Measurements from ENCODE around the gene CIDEA. TPM values are rescaled to one million over a fixed set of nuclear protein-coding genes. Genes with fewer than 3 reads are reported as not detected.
"Not testable (repeated sequence)": the region's sequence is repeated elsewhere in the genome, so short reads cannot be mapped to it uniquely, and the experiment has no call there.

The CIDEA gene
- total and polyA plus RNA-seq, 8 donors, result 0.15 to 0.44 TPM; not detected in 6

DNA sequence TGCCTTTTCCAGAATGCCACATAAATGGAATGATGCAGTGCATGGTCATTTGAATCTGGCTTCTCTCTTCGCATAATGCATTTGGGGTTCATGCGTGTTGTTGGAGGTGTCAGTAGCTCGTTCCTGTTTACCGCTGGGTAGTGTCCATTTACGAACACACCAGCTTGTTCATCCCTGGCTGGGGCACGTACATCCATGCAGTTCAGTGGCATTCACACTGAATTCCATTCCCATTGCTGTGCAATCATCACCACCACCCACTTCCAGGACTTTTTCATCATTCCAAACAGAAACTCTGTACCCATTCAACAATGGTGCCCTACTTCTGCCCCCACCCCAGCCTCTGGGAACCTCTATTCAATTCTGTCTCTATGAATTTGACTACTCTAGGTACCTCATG lies 14.7 kb upstream of the CIDEA start:
- intact Hi-C loops (cut with DNase I; ENCODE audit: low total_unique reads), result no loop called here
- Histone ChIP-seq H3K4me1 (peaks cover 0 to 7% (median 7%) of the 10 kb centered on the region in 4 donors), H3K27ac (no peak overlapping the region), H3K9me3 (no peaks in the 10 kb centered on the region), H3K27me3 (peaks cover 0 to 17% (median 17%) of the 10 kb centered on the region in 3 donors), H3K4me3 (no peak overlapping the region), H3K36me3 (no peaks in the 10 kb centered on the region)
- DNase-seq, result no peak
- TF ChIP-seq POLR2AphosphoS5 (IDR thresholded peaks at IDR 0.05) (no peak), CTCF (IDR thresholded peaks at IDR 0.05) (no peak), POLR2A (IDR thresholded peaks at IDR 0.05) (no peak), EP300 (IDR thresholded peaks at IDR 0.05) (no peak)
- WGBS, 5 donors, result 78 to 86% (median 82%) methylated on average over 6 of the region's 6 CpGs

DNA sequence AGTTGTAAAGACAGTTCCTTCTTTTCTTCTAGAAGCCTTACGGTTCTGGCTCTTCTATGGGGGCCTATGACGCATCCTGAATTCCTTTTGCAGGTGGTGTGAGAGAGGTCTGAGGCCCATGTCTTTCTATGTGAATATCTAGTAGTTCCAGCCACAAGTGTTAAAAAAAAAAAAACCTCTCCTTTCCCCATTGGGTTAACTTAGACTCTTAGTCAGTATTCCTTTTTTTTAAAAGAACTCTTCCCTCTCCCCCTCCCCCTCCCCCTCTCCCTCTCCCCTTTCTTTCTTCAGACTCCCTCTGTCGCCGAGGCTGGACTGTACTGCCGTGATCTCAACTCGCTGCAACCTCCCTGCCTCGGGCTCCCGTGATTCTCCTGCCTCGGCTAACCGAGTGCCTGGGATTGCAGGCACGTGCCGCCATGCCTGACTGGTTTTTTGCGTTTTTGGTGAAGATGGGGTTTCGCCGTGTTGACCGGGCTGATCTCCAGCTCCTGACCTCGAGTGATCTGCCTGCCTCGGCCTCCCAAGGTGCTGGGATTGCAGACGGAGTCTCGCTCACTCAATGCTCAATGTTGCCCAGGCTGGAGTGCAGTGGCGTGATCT lies 11.4 kb upstream of the CIDEA start:
- intact Hi-C loops (cut with DNase I; ENCODE audit: low total_unique reads), result no loop called here

GRCh38 chr18:12243272-12243671 lies 10.9 kb upstream of the CIDEA start:
- H3K27ac ChIP-seq; H3K4me1 ChIP-seq; DNase-seq; H3K4me3 ChIP-seq; H3K9me3 ChIP-seq; intact Hi-C loops (cut with DNase I; ENCODE audit: low total_unique reads); H3K36me3 ChIP-seq: not testable (repeated sequence)
- peaks cover 0 to 32% (median 27%) of the 10 kb centered on the region in 3 donors for H3K27me3 ChIP-seq
- 89 to 98% (median 93%) methylated on average over 11 to 25 of the region's 25 CpGs for WGBS, 5 donors

More for the DNA sequence above, 11.4 kb upstream of the CIDEA start:
- Histone ChIP-seq H3K9me3 (no peaks in the 10 kb centered on the region), H3K27ac (no peak overlapping the region), H3K36me3 (no peaks in the 10 kb centered on the region), H3K4me1 (no peaks in the 10 kb centered on the region), H3K27me3 (peaks cover 0 to 27% (median 22%) of the 10 kb centered on the region in 3 donors), H3K4me3 (no peak overlapping the region)
- no peak for DNase-seq
- TF ChIP-seq POLR2AphosphoS5 (IDR thresholded peaks at IDR 0.05) (no peak), POLR2A (IDR thresholded peaks at IDR 0.05) (no peak), CTCF (IDR thresholded peaks at IDR 0.05) (no peak), EP300 (IDR thresholded peaks at IDR 0.05) (no peak)
- WGBS, 5 donors, result 86 to 93% (median 90%) methylated on average over 19 to 21 of the region's 21 CpGs

DNA sequence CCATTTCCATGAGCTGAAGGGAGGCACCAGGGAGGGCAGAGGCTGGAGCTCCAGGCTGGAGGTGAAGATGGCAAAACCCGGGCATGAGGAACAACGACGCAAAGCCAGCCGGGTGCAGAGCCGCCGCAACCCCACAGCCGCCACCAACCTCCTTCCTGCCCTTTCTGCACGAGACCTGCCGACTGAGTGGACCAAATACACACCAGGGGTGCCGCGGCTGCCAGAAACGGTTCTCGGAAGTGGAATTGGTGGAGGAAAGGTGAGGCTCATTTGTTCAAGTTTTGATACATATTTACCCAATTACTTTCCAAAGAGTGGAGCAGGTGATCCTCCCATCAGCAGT lies 8.4 kb upstream of the CIDEA start:
- 92 to 95% (median 94%) methylated on average over 13 of the region's 13 CpGs for WGBS, 5 donors

More for the DNA sequence above, 8.4 kb upstream of the CIDEA start:
- peaks cover 0 to 49% (median 30%) of the 10 kb centered on the region in 3 donors for H3K27me3 ChIP-seq
- no peaks in the 10 kb centered on the region for H3K9me3 ChIP-seq
- H3K4me1 ChIP-seq, result no peaks in the 10 kb centered on the region
- no peak for DNase-seq
- TF ChIP-seq POLR2AphosphoS5 (IDR thresholded peaks at IDR 0.05) (no peak), CTCF (IDR thresholded peaks at IDR 0.05) (no peak), EP300 (IDR thresholded peaks at IDR 0.05) (no peak), POLR2A (IDR thresholded peaks at IDR 0.05) (no peak)
- H3K4me3 ChIP-seq, result no peak overlapping the region
- intact Hi-C loops (cut with DNase I; ENCODE audit: low total_unique reads), result no loop called here
- no peaks in the 10 kb centered on the region for H3K36me3 ChIP-seq
- no peak overlapping the region for H3K27ac ChIP-seq

All from stomach (tissue), 9 donors.